HL-60 (cell line): ENCODE data around the gene SERPINE1.
"Not testable (repeated sequence)": the region's sequence is repeated elsewhere in the genome, so short reads cannot be mapped to it uniquely, and the experiment has no call there.

Experiments
- DNase-seq, 2 experiments: peaks; one replicate each; pipeline ENCODE4 v3.0.0-alpha.2; 2010 to 2020; ENCODE audit warnings: low read depth in 1 of 2, low spot score in 1 of 2
- H3K27ac ChIP-seq: fragments of 250-450 bp; sonication (Bioruptor Pico); replicated peaks from 2 replicates; pipeline ENCODE4 v1.5.1; 2020; ENCODE audit warnings: mild to moderate bottlenecking, moderate library complexity
- H3K27me3 ChIP-seq: fragments of 250-450 bp; sonication (Bioruptor Pico); 2 replicates; pipeline ENCODE4 v1.5.1; 2021; ENCODE audit warnings: mild to moderate bottlenecking, moderate library complexity; ENCODE audit not compliant: insufficient read depth, poor library complexity, severe bottlenecking
- H3K4me3 ChIP-seq: replicated peaks from 2 replicates; pipeline ENCODE4 v1.5.1; 2011; ENCODE audit warnings: mild to moderate bottlenecking, control low read depth, low read length; ENCODE audit not compliant: insufficient read depth
- GABPA ChIP-seq: IDR thresholded peaks from 2 replicates; pipeline ENCODE4 v1.6.1; 2012; ENCODE audit warnings: low read depth
- POLR2AphosphoS5 ChIP-seq: IDR thresholded peaks from 2 replicates; pipeline ENCODE4 v1.6.1; 2012; ENCODE audit warnings: low read depth
- SPI1 ChIP-seq: IDR thresholded peaks from 2 replicates; pipeline ENCODE4 v1.6.1; 2012; ENCODE audit warnings: low read depth, mild to moderate bottlenecking, borderline replicate concordance
- TF ChIP-seq, protein P1 (sequence below): IDR thresholded peaks from 2 replicates; pipeline ENCODE4 v1.6.1; 2012; ENCODE audit warnings: low read depth; ENCODE audit not compliant: insufficient replicate concordance
- TF ChIP-seq, protein P2 (sequence below): IDR thresholded peaks from one replicate; pipeline ENCODE4 v1.5.1; 2011; ENCODE audit warnings: low read length, control low read depth, inconsistent platforms; ENCODE audit not compliant: insufficient read depth

The SERPINE1 gene

DNA sequence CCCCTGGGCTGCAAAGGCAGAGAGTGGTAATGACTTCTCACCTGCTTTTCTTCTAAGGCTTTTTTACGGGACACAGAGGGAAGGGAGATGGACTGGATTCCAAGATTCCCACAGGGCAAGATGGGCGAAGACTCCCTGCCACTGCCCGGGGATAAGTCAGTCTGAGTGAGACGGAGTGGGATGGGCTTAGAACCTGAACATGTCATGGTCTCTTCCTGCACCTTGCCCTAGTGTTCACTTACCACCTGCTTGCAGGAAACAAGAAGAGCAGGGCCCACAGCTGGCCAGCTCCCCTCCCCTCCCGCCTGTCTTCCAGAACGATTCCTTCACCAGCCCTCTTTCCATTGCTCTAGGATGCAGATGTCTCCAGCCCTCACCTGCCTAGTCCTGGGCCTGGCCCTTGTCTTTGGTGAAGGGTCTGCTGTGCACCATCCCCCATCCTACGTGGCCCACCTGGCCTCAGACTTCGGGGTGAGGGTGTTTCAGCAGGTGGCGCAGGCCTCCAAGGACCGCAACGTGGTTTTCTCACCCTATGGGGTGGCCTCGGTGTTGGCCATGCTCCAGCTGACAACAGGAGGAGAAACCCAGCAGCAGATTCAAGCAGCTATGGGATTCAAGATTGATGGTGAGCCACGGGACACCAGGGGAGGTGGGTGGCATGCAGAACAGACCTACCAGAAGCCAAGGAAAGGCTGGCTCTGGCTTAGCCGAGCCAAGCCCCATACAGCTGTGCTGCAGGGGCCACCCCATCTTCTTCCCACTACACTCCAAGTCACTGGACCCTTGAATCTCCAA lies 1.3 kb downstream of the SERPINE1 start:
- Histone ChIP-seq H3K27ac (no peak overlapping the region), H3K4me3 (no peak overlapping the region), H3K27me3 (no peaks in the 10 kb centered on the region)
- no peak for DNase-seq
- TF ChIP-seq, protein P1, sequence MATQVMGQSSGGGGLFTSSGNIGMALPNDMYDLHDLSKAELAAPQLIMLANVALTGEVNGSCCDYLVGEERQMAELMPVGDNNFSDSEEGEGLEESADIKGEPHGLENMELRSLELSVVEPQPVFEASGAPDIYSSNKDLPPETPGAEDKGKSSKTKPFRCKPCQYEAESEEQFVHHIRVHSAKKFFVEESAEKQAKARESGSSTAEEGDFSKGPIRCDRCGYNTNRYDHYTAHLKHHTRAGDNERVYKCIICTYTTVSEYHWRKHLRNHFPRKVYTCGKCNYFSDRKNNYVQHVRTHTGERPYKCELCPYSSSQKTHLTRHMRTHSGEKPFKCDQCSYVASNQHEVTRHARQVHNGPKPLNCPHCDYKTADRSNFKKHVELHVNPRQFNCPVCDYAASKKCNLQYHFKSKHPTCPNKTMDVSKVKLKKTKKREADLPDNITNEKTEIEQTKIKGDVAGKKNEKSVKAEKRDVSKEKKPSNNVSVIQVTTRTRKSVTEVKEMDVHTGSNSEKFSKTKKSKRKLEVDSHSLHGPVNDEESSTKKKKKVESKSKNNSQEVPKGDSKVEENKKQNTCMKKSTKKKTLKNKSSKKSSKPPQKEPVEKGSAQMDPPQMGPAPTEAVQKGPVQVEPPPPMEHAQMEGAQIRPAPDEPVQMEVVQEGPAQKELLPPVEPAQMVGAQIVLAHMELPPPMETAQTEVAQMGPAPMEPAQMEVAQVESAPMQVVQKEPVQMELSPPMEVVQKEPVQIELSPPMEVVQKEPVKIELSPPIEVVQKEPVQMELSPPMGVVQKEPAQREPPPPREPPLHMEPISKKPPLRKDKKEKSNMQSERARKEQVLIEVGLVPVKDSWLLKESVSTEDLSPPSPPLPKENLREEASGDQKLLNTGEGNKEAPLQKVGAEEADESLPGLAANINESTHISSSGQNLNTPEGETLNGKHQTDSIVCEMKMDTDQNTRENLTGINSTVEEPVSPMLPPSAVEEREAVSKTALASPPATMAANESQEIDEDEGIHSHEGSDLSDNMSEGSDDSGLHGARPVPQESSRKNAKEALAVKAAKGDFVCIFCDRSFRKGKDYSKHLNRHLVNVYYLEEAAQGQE: no peak
- TF ChIP-seq, protein P2, sequence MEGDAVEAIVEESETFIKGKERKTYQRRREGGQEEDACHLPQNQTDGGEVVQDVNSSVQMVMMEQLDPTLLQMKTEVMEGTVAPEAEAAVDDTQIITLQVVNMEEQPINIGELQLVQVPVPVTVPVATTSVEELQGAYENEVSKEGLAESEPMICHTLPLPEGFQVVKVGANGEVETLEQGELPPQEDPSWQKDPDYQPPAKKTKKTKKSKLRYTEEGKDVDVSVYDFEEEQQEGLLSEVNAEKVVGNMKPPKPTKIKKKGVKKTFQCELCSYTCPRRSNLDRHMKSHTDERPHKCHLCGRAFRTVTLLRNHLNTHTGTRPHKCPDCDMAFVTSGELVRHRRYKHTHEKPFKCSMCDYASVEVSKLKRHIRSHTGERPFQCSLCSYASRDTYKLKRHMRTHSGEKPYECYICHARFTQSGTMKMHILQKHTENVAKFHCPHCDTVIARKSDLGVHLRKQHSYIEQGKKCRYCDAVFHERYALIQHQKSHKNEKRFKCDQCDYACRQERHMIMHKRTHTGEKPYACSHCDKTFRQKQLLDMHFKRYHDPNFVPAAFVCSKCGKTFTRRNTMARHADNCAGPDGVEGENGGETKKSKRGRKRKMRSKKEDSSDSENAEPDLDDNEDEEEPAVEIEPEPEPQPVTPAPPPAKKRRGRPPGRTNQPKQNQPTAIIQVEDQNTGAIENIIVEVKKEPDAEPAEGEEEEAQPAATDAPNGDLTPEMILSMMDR: no peak
- TF ChIP-seq POLR2AphosphoS5 (no peak), GABPA (no peak), SPI1 (no peak)

DNA sequence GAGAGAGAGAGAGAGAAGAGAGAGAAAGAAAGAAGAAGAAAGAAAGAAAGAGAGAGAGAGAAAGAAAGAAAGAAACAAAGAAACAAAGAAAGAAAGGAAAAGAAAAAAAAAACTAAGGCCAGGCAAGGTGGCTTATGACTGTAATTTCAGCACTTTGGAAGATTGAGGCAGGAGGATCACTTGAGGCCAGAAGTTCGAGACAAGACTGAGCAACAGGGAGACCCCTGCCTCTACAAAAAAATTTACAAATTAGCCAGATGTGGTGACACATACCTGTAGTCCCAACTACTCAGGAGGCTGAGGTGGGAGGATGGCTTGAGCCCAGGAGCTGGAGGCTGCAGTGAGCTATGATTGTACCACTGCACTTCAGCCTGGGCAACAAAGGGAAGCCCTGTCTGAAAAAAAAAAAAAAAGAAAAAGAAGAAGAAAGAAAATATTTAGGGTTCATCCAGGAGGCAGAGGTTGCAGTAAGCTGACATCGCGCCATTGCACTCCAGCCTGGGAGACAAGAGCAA lies 2.8 kb downstream of the SERPINE1 start:
- no peaks in the 10 kb centered on the region for H3K27me3 ChIP-seq
- H3K27ac ChIP-seq: no peak overlapping the region
- TF ChIP-seq, protein P1: no peak
- TF ChIP-seq GABPA (no peak), SPI1 (no peak), POLR2AphosphoS5 (no peak)
- TF ChIP-seq, protein P2: no peak
- H3K4me3 ChIP-seq: no peak overlapping the region
- DNase-seq: no peak

DNA sequence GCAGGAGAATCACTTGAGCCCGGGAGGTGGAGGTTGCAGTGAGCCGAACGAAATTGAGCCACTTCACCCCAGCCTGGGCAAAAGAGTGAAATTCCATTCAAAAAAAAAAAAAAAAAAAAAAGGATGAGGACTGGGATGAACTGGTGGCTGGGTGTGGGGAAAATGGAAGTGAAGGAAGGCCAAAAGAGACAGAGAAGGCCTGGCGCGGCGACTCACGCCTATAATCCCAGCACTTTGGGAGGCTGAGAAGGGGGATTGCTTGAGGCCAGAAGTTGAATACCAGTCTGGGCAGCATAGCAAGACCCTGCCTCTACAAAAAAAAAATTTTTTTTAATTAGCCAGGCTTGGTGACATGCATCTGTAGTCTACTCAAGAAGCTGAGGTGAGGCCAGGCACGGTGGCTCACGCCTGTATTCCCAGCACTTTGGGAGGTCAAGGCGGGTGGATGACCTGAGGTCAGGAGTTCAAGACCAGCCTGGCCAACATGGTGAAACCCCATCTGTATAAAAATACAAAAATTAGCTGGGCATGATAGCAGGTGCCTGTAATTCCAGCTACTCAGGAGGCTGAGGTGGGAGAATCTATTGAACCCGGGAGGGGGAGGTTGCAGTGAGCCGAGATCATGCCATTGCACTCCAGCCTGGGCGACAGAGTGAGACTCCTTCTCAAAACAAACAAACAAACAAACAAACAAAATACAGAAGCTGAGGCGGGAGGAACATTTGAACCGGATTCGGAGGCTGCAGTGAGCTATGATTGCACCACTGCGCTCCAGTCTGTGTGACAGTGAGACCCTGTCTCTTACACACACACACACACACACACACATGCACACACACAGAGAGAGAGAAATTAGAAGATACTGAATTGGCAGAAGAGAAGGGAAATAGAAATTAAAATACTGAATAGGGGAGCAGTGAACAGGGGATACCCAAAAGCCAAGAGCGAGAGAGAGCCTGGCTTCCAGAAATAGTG lies 6.0 kb downstream of the SERPINE1 start:
- not testable (repeated sequence) for H3K27me3 ChIP-seq, H3K27ac ChIP-seq, H3K4me3 ChIP-seq, DNase-seq
